Subcutaneous abdominal adipose tissue (tissue), 5 donors: Measurements from ENCODE around the gene SELENOI.
"Not testable (repeated sequence)": the region's sequence is repeated elsewhere in the genome, so short reads cannot be mapped to it uniquely, and the experiment has no call there.

Experiments used
- H3K27ac ChIP-seq: one replicate; pipeline ENCODE4 v1.7.0; 2013; ENCODE audit warnings: low read depth, mild to moderate bottlenecking, inconsistent platforms, low read length, moderate library complexity
- H3K27me3 ChIP-seq, 5 donors: one replicate each; pipeline ENCODE4 v1.7.0; 2013; ENCODE audit warnings: low read length in 5 of 5, inconsistent platforms in 1 of 5; ENCODE audit not compliant: control insufficient read depth in 5 of 5, insufficient read depth in 4 of 5
- H3K36me3 ChIP-seq, 5 donors: one replicate each; pipeline ENCODE4 v1.7.0; 2013; ENCODE audit warnings: low read length in 5 of 5; ENCODE audit not compliant: control insufficient read depth in 5 of 5, insufficient read depth in 5 of 5
- H3K4me1 ChIP-seq, 5 donors: one replicate each; pipeline ENCODE4 v1.7.0; 2013; ENCODE audit warnings: low read length in 5 of 5, mild to moderate bottlenecking in 3 of 5, moderate library complexity in 1 of 5; ENCODE audit not compliant: control insufficient read depth in 5 of 5, insufficient read depth in 5 of 5
- H3K4me3 ChIP-seq, 5 donors: one replicate each; pipeline ENCODE4 v1.7.0; 2013; ENCODE audit warnings: low read length in 5 of 5, low read depth in 1 of 5
- H3K9ac ChIP-seq, 5 donors: one replicate each; pipeline ENCODE4 v1.7.0; 2013; ENCODE audit warnings: low read length in 5 of 5, mild to moderate bottlenecking in 4 of 5, moderate library complexity in 3 of 5
- H3K9me3 ChIP-seq, 5 donors: one replicate each; pipeline ENCODE4 v1.7.0; 2013; ENCODE audit warnings: low read length in 5 of 5; ENCODE audit not compliant: control insufficient read depth in 5 of 5
- donor health status: healthy.
- donor health status: healthy.
- donor health status: healthy.
- donor health status: healthy.
- donor health status: healthy.

SELENOI gene

GRCh38 chr2:26309921-26310320 lies 36.0 kb upstream of the SELENOI start:
- no peak overlapping the region for H3K27ac ChIP-seq
- no peaks in the 10 kb centered on the region for H3K9me3 ChIP-seq
- no peaks in the 10 kb centered on the region for H3K27me3 ChIP-seq
- H3K4me3 ChIP-seq, result no peak overlapping the region
- no peak overlapping the region for H3K9ac ChIP-seq
- H3K4me1 ChIP-seq, result peaks cover 0 to 8% (median 3%) of the 10 kb centered on the region in 5 donors
- no peaks in the 10 kb centered on the region for H3K36me3 ChIP-seq

- Histone ChIP-seq H3K27ac (no peak overlapping the region), H3K9me3 (no peaks in the 10 kb centered on the region), H3K9ac (no peak overlapping the region), H3K27me3 (peaks cover 0 to 4% (median 0%) of the 10 kb centered on the region in 5 donors), H3K4me3 (no peak overlapping the region), H3K4me1 (no peaks in the 10 kb centered on the region), H3K36me3 (no peaks in the 10 kb centered on the region)
These were observed 33.5 kb upstream of the SELENOI start for GRCh38 chr2:26312471-26312870.

GRCh38 chr2:26313446-26313845 lies 32.5 kb upstream of the SELENOI start:
- Histone ChIP-seq H3K9me3 (no peaks in the 10 kb centered on the region), H3K4me1 (no peaks in the 10 kb centered on the region), H3K36me3 (no peaks in the 10 kb centered on the region), H3K4me3 (no peak overlapping the region), H3K27ac (no peak overlapping the region), H3K27me3 (peaks cover 0 to 4% (median 0%) of the 10 kb centered on the region in 5 donors), H3K9ac (no peak overlapping the region)

- no peaks in the 10 kb centered on the region for H3K36me3 ChIP-seq
- no peak overlapping the region for H3K4me3 ChIP-seq
- no peak overlapping the region for H3K27ac ChIP-seq
- no peaks in the 10 kb centered on the region for H3K9me3 ChIP-seq
- no peak overlapping the region for H3K9ac ChIP-seq
- H3K27me3 ChIP-seq, result peaks cover 0 to 4% (median 0%) of the 10 kb centered on the region in 5 donors
- H3K4me1 ChIP-seq, result no peaks in the 10 kb centered on the region
These were observed 31.7 kb upstream of the SELENOI start for GRCh38 chr2:26314243-26314642.

GRCh38 chr2:26316041-26316440 lies 29.9 kb upstream of the SELENOI start:
- Histone ChIP-seq H3K9ac (no peak overlapping the region), H3K4me3 (no peak overlapping the region), H3K27ac (no peak overlapping the region), H3K9me3 (no peaks in the 10 kb centered on the region), H3K4me1 (no peaks in the 10 kb centered on the region), H3K27me3 (peaks cover 0 to 4% (median 0%) of the 10 kb centered on the region in 5 donors), H3K36me3 (no peaks in the 10 kb centered on the region)

- no peak overlapping the region for H3K4me3 ChIP-seq
- no peaks in the 10 kb centered on the region for H3K36me3 ChIP-seq
- peaks cover 0 to 4% (median 0%) of the 10 kb centered on the region in 5 donors for H3K27me3 ChIP-seq
- no peak overlapping the region for H3K27ac ChIP-seq
- no peaks in the 10 kb centered on the region for H3K4me1 ChIP-seq
- no peak overlapping the region for H3K9ac ChIP-seq
- no peaks in the 10 kb centered on the region for H3K9me3 ChIP-seq
These were observed 29.1 kb upstream of the SELENOI start for GRCh38 chr2:26316845-26317244.

GRCh38 chr2:26317377-26318105 lies 28.4 kb upstream of the SELENOI start:
- H3K27ac ChIP-seq, result no peak overlapping the region
- H3K9ac ChIP-seq, result no peak overlapping the region
- no peaks in the 10 kb centered on the region for H3K36me3 ChIP-seq
- H3K27me3 ChIP-seq, result peaks cover 0 to 4% (median 0%) of the 10 kb centered on the region in 5 donors
- no peaks in the 10 kb centered on the region for H3K9me3 ChIP-seq
- no peaks in the 10 kb centered on the region for H3K4me1 ChIP-seq
- no peak overlapping the region for H3K4me3 ChIP-seq

- Histone ChIP-seq H3K4me3 (no peak overlapping the region), H3K27me3 (peaks cover 0 to 4% (median 0%) of the 10 kb centered on the region in 5 donors), H3K27ac (no peak overlapping the region), H3K4me1 (no peaks in the 10 kb centered on the region), H3K9me3 (no peaks in the 10 kb centered on the region), H3K9ac (no peak overlapping the region), H3K36me3 (no peaks in the 10 kb centered on the region)
These were observed 27.0 kb upstream of the SELENOI start for GRCh38 chr2:26318950-26319349.

GRCh38 chr2:26324479-26324878 lies 21.5 kb upstream of the SELENOI start:
- not testable (repeated sequence) for H3K4me3 ChIP-seq, H3K4me1 ChIP-seq, H3K9ac ChIP-seq, H3K27me3 ChIP-seq, H3K27ac ChIP-seq, H3K9me3 ChIP-seq, H3K36me3 ChIP-seq

GRCh38 chr2:26324903-26325302 lies 21.0 kb upstream of the SELENOI start:
- Histone ChIP-seq H3K9me3 (no peaks in the 10 kb centered on the region), H3K4me3 (no peak overlapping the region), H3K27ac (no peak overlapping the region), H3K9ac (no peak overlapping the region), H3K4me1 (no peaks in the 10 kb centered on the region), H3K27me3 (no peaks in the 10 kb centered on the region), H3K36me3 (no peaks in the 10 kb centered on the region)
